GM19238 (cell line): ENCODE measurements around the gene NPHP4.

Experiments
- DNase-seq: peaks from one replicate; pipeline ENCODE4 v3.0.0; 2011; ENCODE audit warnings: low spot score; ENCODE audit not compliant: insufficient read length

NPHP4 gene

DNA sequence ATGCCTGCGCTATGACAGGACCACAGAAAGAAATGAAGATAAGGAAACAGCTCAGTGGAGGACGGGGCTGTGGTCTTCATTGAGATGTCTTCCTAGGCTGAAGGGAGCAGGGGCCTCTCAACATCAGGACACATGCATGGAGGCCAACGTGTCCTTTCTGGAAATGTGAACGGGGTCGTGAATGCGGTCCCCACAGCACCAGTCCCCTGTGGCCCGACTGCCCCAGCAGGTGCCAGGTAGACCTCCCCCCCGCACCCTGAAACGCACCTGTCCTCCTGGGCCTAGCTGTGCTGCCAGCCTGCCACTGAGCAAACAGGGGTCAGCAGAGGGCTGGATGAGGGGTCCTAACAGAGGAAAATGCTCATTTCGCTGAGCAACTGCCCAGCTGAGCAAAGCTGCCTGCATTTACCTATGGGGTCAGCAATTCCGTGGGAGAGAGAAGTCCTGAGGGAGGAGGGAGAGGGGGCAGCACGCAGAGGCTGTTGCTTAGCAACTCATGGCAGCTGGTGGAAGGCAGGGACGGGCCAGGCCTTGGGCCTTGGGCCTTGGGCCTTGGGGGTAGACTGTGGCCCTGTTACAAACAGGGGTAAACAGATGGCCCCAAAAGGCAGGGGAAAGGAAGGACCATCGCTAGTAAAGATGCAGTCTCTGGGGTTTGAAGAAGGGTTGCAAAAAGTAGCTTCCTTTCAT, 77.4 kb downstream of the NPHP4 start:
- no peak for DNase-seq

DNA sequence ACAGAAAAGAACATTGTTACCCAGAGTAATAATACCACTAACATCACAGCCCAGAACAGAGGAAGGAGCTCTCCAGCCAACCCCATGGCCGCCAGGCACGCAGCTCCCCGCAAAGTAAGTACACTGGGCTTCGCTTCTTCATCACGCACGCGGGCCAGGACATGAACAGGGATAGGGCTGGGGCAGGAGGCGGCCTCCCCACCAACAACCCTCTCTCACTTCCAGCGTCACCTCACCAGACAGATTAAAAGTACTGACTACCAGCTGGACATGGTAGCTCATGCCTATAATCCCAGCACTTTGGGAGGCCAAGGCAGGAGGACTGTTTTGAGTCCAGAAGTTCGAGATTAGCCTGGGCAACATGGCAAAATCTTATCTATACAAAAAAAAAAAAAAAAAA, 78.3 kb downstream of the NPHP4 start:
- no peak for DNase-seq

DNA sequence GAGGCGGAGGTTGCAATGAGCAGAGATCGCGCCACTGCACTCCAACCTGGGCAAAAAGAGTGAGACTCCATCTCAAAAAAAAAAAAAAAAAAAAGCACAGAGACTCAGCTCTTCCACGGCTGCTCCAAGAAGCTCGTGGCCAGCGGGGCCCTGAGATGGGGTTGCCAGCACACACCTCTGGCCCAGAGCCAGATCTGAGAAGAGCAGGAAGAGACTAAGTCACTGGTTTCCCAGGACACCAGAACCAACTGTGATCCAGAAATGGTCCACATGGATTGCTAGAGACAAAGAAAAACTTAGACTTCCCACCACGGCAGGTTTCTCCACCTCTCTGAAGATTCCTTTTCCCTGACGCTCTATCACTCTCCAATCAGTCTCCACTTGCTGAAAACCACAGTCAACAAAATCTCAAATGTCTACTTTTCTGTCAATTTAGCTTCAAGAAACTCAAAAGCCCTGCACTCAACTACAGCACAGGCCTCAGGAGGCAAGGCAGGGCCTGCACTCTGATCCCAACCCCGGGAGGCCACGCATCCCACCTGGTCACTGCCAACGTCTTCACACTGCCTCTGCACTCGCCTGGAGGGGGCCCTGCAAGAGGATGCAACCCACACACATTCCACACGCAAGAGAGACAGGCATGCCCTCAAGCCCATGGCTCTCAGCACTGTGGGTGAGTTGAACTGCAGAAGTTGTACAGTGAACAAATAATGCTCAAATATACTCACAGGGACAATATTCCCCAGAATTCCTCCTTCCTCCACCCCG, 79.0 kb downstream of the NPHP4 start:
- no peak for DNase-seq

DNA sequence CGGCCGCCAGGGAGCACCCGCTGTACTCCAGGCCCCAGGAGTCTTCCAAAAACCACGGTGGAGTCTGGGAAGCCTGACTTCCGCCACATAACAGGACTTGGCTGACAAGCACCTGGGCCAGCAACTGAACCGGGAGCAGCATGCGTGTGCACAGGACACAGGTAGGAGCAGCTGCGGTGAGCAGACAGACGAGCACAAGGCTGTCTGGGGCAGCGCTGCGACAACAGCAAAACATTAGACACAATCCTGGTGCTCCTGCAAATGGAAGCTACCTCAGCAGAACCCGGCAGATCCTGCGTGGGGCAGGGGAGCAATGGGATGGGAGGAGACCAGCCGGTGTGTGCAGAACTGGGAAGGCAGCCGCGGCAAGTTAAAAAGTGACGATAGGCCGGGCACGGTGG, 80.4 kb downstream of the NPHP4 start:
- DNase-seq, result no peak

DNA sequence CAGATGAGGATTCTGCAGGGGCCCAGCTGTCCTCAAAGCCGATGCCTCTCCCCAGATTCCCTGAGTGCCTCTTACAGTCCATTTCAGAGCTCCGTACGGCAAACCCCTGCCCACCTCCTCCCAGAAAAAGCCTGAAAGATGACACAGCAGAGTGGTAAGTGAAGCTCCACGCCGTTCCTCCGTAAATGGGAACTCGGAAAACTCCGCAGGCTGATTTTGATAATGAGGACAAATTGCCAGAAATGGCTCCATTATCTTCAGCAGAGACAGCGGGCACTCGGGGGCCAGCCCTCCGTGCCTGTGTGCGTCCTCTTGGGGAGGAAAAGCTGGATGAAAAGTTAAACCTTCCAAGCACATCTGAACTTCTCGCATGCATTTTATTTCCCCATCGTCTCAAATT, 81.1 kb downstream of the NPHP4 start:
- no peak for DNase-seq

DNA sequence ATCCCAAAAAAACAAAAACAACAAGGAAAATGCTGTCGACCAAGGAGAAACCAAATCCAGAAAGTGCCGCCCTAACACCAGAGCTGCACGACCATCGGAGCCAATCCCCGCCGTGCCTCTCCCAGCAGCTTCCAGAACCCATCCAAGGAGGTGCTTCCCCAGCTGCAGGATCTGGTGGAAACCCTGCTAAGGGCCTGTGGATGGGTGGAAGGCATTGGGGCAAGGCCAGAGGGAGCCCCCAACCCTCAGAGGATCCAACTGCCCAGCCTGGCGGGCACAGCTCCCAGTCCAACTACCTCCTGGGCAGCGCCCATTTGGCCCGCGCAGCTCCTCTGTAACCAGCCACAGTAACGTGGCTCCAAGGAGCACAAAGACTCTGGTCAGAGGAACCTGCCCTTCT, 81.6 kb downstream of the NPHP4 start:
- no peak for DNase-seq

DNA sequence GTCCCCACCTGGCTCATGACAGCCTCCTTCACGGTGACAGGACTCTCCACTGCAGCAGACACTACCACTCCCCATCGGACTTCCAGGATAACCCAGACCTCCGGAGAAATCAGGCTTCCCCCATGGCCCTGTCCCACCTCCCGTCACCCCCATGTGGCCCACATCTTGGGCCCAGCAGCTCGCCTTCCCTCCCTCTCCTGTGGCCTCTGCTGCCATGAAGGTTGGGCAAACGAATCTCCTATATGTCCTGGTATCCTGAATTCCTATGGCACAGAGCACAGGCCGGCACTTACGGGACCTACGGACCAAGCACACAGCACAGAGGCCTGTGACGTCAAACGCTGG, 82.0 kb downstream of the NPHP4 start:
- no peak for DNase-seq

DNA sequence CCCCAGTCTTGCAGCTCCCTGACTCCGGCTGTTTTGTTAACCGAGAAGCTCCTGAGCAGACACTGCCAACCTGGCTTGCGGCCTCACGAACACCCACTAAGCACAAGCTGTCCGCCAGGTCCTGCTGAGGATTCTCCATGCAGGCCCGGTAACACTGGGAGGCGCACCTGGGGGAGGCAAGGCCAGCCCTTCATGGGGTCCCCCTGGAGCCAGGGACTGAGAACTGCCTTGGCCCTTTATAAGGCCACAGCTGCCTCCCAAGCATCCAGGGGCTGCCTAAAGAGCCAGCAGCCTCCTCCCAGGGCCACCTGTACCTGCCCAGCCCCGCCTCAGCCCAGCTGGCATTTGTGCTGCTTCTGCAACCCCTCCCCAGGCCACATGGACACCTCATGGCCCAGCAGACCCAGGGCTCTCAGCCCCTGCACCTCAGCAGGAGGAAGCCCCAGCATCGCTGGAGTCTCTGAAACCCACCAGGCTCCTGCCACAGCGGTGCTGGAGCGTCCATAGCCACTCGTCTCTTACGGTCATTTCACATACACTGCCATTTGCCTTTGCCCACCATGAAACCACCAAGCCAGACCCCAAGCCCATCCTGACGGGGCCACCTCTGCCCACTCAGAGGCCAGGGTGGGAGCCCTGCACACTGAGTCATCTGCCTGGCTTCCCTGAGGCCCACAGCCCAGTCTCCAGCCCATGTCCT, 82.5 kb downstream of the NPHP4 start:
- no peak for DNase-seq

DNA sequence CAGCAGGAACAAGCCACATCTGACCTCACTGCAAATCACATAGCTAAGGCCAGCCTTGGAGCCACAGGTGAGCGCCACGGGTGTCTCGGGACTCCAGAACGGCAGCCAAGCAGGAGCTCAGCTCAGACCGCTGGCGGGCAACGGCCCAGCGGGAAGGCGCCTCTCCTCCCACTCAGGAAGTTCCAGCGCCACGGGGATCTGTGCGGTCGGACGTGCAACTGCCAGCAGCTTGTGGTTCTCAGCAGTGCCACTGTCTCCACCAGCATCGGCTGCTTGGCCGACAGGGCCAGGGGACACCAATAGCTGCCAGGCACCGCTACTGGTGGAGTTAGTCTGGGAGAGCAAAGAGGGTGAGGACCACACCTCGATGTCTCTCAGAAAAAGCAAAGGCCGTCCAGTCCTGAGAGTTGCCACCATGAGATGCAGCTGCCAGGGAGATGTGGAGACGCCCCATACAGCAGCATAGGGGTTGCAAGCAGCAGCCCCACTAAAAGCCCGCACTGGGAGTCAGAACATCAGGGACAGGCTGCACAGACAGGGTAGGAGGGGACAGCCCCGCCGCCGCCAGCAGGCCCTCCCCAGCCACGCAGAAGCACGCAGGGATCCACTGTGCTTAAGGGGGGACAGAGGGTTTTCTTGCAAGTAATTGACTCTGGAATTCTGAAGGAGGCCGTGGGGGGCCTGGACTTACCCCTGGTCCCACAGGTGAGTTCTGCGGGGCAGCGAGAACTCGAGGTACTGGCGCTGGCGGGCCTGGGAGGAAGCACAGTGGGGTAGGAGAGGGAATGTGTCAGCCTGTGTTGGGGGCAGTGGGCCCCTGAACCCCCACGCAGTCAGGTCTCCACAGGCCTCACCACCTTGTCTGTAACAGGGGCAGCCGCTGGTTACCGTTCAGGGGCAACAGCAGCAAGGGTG, 83.5 kb downstream of the NPHP4 start:
- DNase-seq, result no peak

DNA sequence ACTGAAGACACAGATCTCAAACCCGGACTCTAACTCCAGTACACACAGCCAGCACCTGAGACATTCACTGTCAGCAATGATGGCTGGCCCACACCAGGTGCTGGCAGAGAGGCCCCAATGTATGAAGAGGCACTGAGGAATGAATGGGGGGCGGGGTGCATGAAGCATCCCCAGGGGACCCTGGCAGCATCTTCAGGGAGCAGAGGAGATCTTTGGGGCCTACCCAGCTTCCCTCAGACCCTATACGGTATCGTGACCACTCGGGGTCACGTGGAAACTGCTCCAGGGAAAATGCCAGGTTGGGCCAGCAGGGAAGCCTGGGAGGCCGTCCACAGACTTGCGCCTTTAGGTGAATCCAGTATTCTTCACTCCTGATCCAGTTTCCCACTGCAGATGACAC, 84.3 kb downstream of the NPHP4 start:
- DNase-seq, result no peak

DNA sequence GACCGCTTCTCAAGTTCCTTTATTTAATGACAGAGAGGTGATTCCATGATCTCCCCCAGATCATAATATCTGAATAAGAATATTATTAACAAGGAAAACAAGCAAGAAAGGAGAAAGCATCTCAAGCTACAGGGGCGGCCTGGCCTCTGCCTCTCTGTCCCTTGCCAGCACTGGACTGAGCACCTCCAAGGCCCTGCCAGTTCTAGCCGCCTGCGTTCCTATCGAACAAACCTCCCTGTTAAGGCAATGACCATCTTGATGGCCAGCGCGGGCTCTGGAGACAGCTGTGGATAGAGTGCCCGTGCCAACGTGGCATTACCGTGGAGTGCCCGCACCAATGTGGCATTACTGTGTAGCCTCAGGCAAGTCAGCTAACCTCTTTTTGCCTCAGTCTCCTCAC, 84.8 kb downstream of the NPHP4 start:
- no peak for DNase-seq

DNA sequence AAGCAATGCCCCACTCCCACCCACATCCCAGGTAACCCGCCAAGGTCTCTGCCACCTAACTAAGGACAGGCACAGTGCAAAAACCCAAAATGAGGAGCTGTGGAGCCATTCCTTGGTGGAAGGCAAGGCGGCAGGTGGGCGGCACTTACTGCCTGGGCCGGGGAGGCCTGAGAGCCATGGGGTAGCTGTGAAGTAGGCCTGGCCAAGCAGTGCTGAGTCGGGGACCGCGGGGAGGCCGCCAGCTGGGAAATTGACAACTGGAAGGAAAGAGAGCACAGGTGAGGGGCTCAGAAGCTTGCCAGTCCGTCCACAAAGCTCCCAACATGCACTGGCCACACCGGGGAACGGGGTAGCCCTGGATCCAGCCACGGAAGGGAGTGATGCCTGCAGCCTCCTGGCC, 85.3 kb downstream of the NPHP4 start:
- no peak for DNase-seq

DNA sequence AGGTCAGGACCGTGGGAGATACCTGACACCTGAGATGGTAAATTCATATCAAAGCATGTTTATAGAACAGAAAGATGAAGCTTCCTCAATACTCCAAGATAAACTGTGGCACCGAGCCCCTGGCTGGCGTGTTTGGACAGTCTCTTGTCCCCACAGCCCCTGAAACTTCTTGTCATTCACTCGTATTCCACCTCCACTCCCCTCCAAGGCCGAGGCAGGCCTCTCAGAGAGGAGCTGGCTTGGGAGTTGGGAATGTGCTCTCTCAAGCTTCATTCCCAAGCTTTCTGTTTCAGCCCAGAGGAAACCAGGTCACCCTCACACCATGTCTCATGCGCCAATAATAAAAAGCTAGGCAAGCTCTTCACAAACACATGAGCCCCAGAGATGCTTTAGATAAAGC, 86.1 kb downstream of the NPHP4 start:
- no peak for DNase-seq

DNA sequence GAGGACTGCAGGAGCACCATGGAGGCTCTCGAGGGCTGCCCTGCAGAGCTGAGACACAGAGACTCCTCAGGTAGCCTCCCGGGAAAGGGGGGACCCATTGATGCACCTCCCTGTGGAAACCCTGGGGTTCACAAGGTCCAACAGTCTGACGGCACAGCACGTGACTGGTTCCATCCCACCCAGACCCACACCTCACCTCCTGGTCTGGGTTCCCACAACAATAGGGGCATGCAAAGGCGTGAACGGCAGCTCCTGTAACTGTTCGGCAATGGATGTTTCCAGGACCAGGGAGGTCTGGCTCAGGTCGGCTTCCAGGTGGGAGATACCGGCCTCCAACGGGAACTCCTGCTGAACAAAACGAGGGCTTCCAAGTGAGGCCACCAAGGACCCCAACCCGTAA, 86.8 kb downstream of the NPHP4 start:
- DNase-seq, result no peak

DNA sequence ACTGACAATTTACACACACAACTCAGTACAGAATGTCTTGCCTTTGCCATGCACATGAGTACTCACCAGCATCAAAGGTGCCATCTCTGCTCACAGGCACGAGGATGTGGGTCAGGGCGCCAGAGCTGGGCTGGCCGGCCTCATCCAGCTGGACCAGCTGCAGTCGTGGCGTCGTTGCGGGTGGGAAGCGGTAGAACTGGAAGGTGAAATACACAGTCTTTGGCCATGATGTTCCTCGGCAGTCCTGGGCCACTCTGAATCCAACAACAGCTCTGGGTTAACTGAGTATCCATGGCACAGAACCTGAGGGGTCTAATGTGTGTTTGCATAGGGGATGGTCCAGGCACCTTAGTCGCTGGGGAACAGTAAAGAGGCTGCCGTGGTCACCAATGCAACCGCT, 87.7 kb downstream of the NPHP4 start:
- no peak for DNase-seq

DNA sequence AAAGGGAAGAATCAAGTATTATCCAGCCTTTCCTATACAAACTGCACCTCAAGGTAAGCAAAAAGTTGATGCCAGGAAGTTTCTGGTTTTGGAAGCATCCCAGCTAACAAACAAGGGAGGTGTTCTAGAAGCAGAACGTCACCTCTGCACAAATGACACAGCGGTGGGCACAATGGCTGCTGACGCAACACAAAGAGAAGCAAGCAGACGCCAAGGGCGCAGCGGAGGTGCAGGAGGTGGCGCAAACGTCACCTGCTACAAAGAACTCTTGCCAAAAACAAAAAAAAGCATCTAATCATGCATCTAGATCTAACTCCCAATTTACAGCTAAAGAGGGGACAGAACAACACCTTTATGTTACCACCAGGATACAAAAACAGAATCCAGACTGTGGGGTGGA, 88.5 kb downstream of the NPHP4 start:
- DNase-seq, result no peak

DNA sequence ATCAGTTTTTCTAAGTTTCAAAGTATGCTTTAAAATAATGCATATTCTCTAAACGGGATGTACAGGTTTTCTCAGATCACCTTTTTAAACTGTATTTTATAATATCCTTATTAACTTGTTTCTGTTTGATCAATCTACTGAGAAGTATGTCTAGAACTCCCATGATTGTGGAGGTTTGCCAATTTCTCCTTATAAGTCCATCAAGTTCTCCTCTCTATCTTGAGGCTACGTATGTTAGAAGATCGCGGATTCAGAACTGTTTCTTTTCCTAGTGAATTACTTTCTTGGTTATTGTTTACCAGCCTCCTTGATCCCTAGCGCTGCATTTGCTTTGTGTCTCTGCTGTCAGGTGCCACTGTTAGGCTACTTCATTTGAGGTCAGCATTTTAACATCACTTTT, 89.2 kb downstream of the NPHP4 start:
- DNase-seq, result no peak

DNA sequence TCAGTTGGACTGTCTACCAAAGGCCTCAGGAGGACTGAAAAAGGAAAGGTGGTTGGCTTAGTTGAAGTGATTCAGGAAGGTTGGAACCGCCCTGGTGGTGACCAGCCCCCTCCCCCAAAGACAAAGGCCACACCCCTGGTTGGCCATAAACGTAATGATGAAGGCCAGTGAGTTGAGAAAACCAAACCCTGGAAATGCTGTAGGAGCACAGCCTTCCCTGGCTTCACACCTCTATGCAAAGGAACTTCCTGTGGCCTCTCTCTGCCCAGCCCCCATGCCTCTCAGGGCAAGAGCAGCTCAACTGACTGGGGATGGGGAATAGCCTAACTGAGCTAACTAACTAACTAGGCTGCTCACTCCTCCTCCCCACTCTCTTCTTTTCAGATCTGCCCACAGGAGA, 90.4 kb downstream of the NPHP4 start:
- no peak for DNase-seq

DNA sequence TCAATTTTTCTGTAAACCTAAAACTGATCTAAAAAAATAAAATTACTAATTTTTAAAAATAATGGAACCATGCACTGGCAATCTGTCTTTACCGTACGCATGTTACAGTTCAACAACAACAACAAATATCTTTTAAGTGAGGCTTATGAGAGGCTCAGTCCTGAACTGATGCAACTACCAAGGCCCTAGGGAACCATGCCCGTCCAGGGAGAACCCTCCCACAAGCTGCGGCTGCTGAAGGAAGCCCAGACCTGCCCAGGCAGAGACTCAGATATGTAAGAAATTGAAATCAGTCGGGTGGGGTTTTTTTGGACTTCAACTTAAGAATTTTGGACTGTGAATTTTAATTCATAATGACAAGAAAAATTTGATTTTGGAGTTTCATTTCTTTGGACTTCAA, 91.1 kb downstream of the NPHP4 start:
- no peak for DNase-seq

DNA sequence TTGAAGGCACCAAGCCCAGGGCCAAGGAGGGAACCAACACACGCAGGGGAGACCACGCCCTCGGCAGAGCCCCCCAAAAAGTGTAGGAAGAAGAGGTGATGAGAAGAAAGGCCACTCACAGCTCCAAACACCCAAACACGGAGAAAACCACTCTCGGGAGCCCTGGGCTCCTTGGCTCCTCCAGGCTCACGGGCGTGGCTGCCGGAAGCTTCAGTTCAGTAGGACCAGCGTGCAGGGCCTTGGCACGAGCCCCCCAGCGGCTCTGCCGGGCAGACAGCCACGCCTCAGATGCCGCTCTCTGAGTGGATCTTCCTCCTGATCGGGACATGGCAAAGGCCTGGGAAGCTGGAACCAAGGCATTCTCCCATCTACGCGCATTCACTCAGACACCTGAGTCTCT, 94.0 kb downstream of the NPHP4 start:
- no peak for DNase-seq

DNA sequence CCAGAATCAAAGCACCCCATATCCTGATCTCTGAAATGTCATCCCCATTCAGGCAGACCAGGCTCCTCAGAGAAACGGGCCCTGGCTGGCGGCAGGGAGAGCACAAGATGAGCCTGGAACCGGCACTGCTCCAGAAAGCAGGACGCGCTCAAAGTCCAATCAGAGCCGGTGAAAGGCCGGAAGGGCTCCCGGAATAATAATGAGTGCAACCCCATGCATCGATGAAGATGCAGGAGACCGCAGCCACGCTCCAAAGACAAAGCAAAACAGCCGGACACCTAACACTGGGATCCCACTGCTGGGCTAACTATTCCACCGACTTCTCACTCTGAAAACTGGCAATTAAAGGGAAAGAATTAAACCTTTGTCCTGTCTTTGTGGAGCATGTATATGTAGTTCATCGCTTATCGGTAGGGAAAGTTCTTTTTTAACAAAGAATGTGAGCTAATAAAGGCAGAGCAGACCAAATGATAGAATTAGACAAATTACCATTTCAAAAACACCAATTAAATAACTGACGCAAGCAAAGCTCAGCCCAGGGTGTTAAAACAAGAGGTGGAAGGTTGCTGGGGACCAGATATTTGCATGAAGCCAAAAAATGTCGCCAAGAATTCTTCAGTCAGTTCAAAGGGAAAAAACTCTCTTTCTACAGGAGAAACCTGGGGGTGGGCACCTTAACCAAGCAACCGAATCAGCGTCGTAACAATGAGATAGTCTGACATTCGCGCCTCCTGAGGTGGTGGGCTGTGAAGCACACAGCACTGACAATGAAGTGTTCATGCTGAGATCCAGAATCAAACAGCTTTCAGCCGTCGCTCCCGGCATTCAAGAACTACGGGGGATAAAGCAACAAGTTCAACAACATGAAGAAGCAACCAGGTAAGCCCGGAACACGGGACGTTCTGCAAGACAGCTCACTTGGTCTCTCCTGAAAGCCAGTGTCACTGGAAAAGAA, 95.2 kb downstream of the NPHP4 start:
- no peak for DNase-seq
